Esophagus squamous epithelium (tissue), 5 donors: ENCODE results near the gene RUVBL1. TPM values are rescaled to one million over a fixed set of nuclear protein-coding genes. Genes with fewer than 3 reads are reported as not detected.

Source experiments
- DNase-seq: peaks from one replicate; lab custom pipeline; 2025; lab: John Stamatoyannopoulos, UW
- H3K27ac ChIP-seq, 4 donors: fragments of 200-600 bp; sonication (generic); one replicate each; pipeline ENCODE4 v1.5.1; 2016 to 2019; ENCODE audit warnings: mild to moderate bottlenecking in 1 of 4
- H3K27me3 ChIP-seq, 4 donors: fragments of 200-600 bp; sonication (generic); 1 replicate in 3 of 4; 2 replicates in 1 of 4; pipeline versions ENCODE4 v1.5.1 to v1.6.0; 2017 to 2021; ENCODE audit warnings: antibody characterized with exemption in 1 of 4
- H3K36me3 ChIP-seq, 3 donors: fragments of 200-600 bp; sonication (generic); one replicate each; pipeline ENCODE4 v1.5.1; 2016 to 2019
- H3K4me1 ChIP-seq, 3 donors: fragments of 200-600 bp; sonication (generic); one replicate each; pipeline ENCODE4 v1.5.1; 2017 to 2019
- H3K4me3 ChIP-seq, 4 donors: fragments of 200-600 bp; sonication (generic); 1 replicate in 3 of 4; 2 replicates in 1 of 4; pipeline ENCODE4 v1.5.1; 2016 to 2019; ENCODE audit warnings: mild to moderate bottlenecking in 2 of 4, moderate library complexity in 1 of 4
- H3K9me3 ChIP-seq, 3 donors: fragments of 200-600 bp; sonication (generic); one replicate each; pipeline ENCODE4 v1.5.1; 2016 to 2019
- CTCF ChIP-seq, 6 experiments: fragments of 450-650 bp in 4 of 6; fragments of 200-600 bp in 2 of 6; sonication (generic) in 2 of 6; IDR thresholded peaks; one replicate each; pipeline ENCODE4 v1.5.1; 2016 to 2019; ENCODE audit warnings: antibody characterized with exemption in 6 of 6, mild to moderate bottlenecking in 4 of 6, moderate library complexity in 4 of 6
- POLR2A ChIP-seq, 4 donors: fragments of 450-650 bp; IDR thresholded peaks; one replicate each; pipeline ENCODE4 v1.6.1; 2017; ENCODE audit warnings: antibody characterized with exemption in 4 of 4, mild to moderate bottlenecking in 4 of 4, moderate library complexity in 3 of 4
- whole genome bisulfite sequencing, 2 donors: methylation state at CpG; one replicate each; pipeline ENCODE4 v1.1.5; 2018; 5-methylcytosine and 5-hydroxymethylcytosine counted together
- intact Hi-C: fragments of 100-400 bp; cut with DNase I; formaldehyde crosslinking; loops from one replicate; pipeline ENCODE4 v1.15.0; 2022
- total RNA-seq, 4 donors: library from RNA; depleted of rRNA; stranded (reverse); fragments of >200 nt; gene quantifications; one replicate each; pipeline ENCODE4 v1.1.0, GENCODE V29; 2016
- donor health status: DM: yes; HTN: yes; CAD: no.

RUVBL1 gene
- total RNA-seq, 4 donors from 2014 or later: 17.6 to 50.4 (median 34.3) TPM

- Histone ChIP-seq H3K27me3 (no peaks in the 10 kb centered on the region), H3K4me3 (no peak overlapping the region), H3K27ac (no peak overlapping the region), H3K36me3 (no peaks in the 10 kb centered on the region), H3K4me1 (peaks cover 0 to 8% (median 0%) of the 10 kb centered on the region in 3 donors), H3K9me3 (no peaks in the 10 kb centered on the region)
- DNase-seq: no peak
- intact Hi-C loops: no loop called here
- no peak for TF ChIP-seq CTCF (IDR thresholded peaks at IDR 0.05)
- no peak for TF ChIP-seq POLR2A (IDR thresholded peaks at IDR 0.05)
- WGBS, 2 donors: 66 to 77% methylated on average over 5 of the region's 5 CpGs
Observed at GRCh38 chr3:128167973-128168674, 44.5 kb upstream of the RUVBL1 start.

GRCh38 chr3:128167646-128167972 lies 44.0 kb upstream of the RUVBL1 start:
- H3K4me1 ChIP-seq: peaks cover 0 to 8% (median 0%) of the 10 kb centered on the region in 3 donors
- no peaks in the 10 kb centered on the region for H3K27me3 ChIP-seq
- 91 to 93% methylated on average over 8 of the region's 8 CpGs for WGBS, 2 donors
- no peaks in the 10 kb centered on the region for H3K9me3 ChIP-seq
- no peak overlapping the region for H3K4me3 ChIP-seq
- H3K36me3 ChIP-seq: peaks cover 0 to 3% (median 0%) of the 10 kb centered on the region in 3 donors
- H3K27ac ChIP-seq: no peak overlapping the region
- intact Hi-C loops: no loop called here
- DNase-seq: no peak
- TF ChIP-seq CTCF (IDR thresholded peaks at IDR 0.05) (no peak), POLR2A (IDR thresholded peaks at IDR 0.05) (no peak)

- no peaks in the 10 kb centered on the region for H3K9me3 ChIP-seq
- peaks cover 0 to 9% (median 0%) of the 10 kb centered on the region in 3 donors for H3K36me3 ChIP-seq
- 91 to 100% methylated on average over 5 of the region's 5 CpGs for WGBS, 2 donors
- intact Hi-C loops: no loop called here
- peaks cover 0 to 8% (median 0%) of the 10 kb centered on the region in 3 donors for H3K4me1 ChIP-seq
- no peaks in the 10 kb centered on the region for H3K27me3 ChIP-seq
- no peak overlapping the region for H3K27ac ChIP-seq
- no peak overlapping the region for H3K4me3 ChIP-seq
- no peak for TF ChIP-seq CTCF (IDR thresholded peaks at IDR 0.05)
- no peak for TF ChIP-seq POLR2A (IDR thresholded peaks at IDR 0.05)
- DNase-seq: no peak
Observed at GRCh38 chr3:128166971-128167453, 43.4 kb upstream of the RUVBL1 start.

GRCh38 chr3:128163432-128163831 lies 39.8 kb upstream of the RUVBL1 start:
- DNase-seq: no peak
- H3K9me3 ChIP-seq: no peaks in the 10 kb centered on the region
- H3K27ac ChIP-seq: no peak overlapping the region
- peaks cover 0 to 21% (median 0%) of the 10 kb centered on the region in 3 donors for H3K36me3 ChIP-seq
- no peaks in the 10 kb centered on the region for H3K27me3 ChIP-seq
- no peak overlapping the region for H3K4me3 ChIP-seq
- intact Hi-C loops: no loop called here
- WGBS, 2 donors: 63 to 95% methylated on average over 5 of the region's 5 CpGs
- H3K4me1 ChIP-seq: no peaks in the 10 kb centered on the region
- no peak for TF ChIP-seq CTCF (IDR thresholded peaks at IDR 0.05)

- intact Hi-C loops: no loop called here
- DNase-seq: no peak
- H3K27ac ChIP-seq: no peak overlapping the region
- H3K4me1 ChIP-seq: no peaks in the 10 kb centered on the region
- 92 to 96% methylated on average over 5 of the region's 5 CpGs for WGBS, 2 donors
- H3K4me3 ChIP-seq: no peak overlapping the region
- no peaks in the 10 kb centered on the region for H3K9me3 ChIP-seq
- H3K27me3 ChIP-seq: no peaks in the 10 kb centered on the region
- H3K36me3 ChIP-seq: peaks cover 0 to 43% (median 0%) of the 10 kb centered on the region in 3 donors
- no peak for TF ChIP-seq CTCF (IDR thresholded peaks at IDR 0.05)
- TF ChIP-seq POLR2A (IDR thresholded peaks at IDR 0.05): no peak
Observed at GRCh38 chr3:128160661-128161060, 37.0 kb upstream of the RUVBL1 start.
